IMR-90 (cell line): ENCODE data around the gene AKAP7. TPM values are rescaled to one million over a fixed set of nuclear protein-coding genes. Genes with fewer than 3 reads are reported as not detected.

Experiments
- ATAC-seq: fragments of 200-7000 bp; cut with Tn5 transposase; 2 replicates; pipeline ENCODE4 v1.9.1; 2020; ENCODE audit warnings: low read depth, mild to moderate bottlenecking, moderate library complexity
- BruUV-seq: library from RNA; stranded (reverse); fragments of 400-500 nt; replicated peaks from 2 replicates; lab custom pipeline; 2021; lab: Mats Ljungman, UMichigan
- CTCF ChIA-PET: fragments of 300-600 bp; formaldehyde crosslinking; extraction: SDS; loops from one replicate; lab custom pipeline; 2021; ENCODE audit warnings: antibody characterized with exemption; lab: Yijun Ruan, JAX
- POLR2A ChIA-PET: fragments of 300-600 bp; sonication (Branson Sonifier 250); formaldehyde crosslinking; loops from one replicate; lab custom pipeline; 2022; ENCODE audit warnings: antibody characterized with exemption; ENCODE audit not compliant: unreplicated experiment; lab: Charles Lee
- DNase-seq: peaks from one replicate; pipeline ENCODE4 v3.0.0; 2013
- H2AFZ ChIP-seq: replicated peaks from 2 replicates; pipeline ENCODE3; 2013; ENCODE audit warnings: low read length, mild to moderate bottlenecking; ENCODE audit not compliant: poor library complexity
- H2AK5ac ChIP-seq: 2 replicates; pipeline ENCODE4 v1.6.1; 2013; ENCODE audit warnings: low read depth, low read length, inconsistent platforms
- H2AK9ac ChIP-seq: replicated peaks from 2 replicates; pipeline ENCODE3; 2013; ENCODE audit warnings: mild to moderate bottlenecking, low read depth, low read length, moderate library complexity; ENCODE audit not compliant: poor library complexity
- H2BK120ac ChIP-seq: 2 replicates; pipeline ENCODE4 v1.6.1; 2013; ENCODE audit warnings: low read depth, low read length, inconsistent platforms
- H2BK15ac ChIP-seq: 3 replicates; pipeline ENCODE4 v1.6.1; 2013; ENCODE audit warnings: low read depth, low read length, inconsistent platforms
- H2BK20ac ChIP-seq: 2 replicates; pipeline ENCODE4 v1.6.1; 2013; ENCODE audit warnings: low read depth, mild to moderate bottlenecking, inconsistent platforms, low read length, moderate library complexity
- H2BK5ac ChIP-seq: 2 replicates; pipeline ENCODE4 v1.6.1; 2013; ENCODE audit warnings: mild to moderate bottlenecking, low read depth, low read length, inconsistent platforms; ENCODE audit not compliant: poor library complexity, severe bottlenecking
- H3K14ac ChIP-seq: replicated peaks from 2 replicates; pipeline ENCODE4 v1.6.1; 2013; ENCODE audit warnings: low read depth, low read length, inconsistent platforms
- H3K18ac ChIP-seq: 2 replicates; pipeline ENCODE4 v1.6.1; 2013; ENCODE audit warnings: low read depth, low read length, control low read depth
- H3K23ac ChIP-seq: 2 replicates; pipeline ENCODE4 v1.6.1; 2013; ENCODE audit warnings: low read depth, low read length, inconsistent platforms
- H3K27ac ChIP-seq: 2 replicates; pipeline ENCODE4 v1.5.1; 2013; ENCODE audit warnings: mild to moderate bottlenecking, control low read depth, low read length; ENCODE audit not compliant: insufficient read depth
- H3K27me3 ChIP-seq: 2 replicates; pipeline ENCODE4 v1.6.1; 2013; ENCODE audit warnings: low read length; ENCODE audit not compliant: control insufficient read depth, insufficient read depth
- H3K36me3 ChIP-seq: 2 replicates; pipeline ENCODE4 v1.6.1; 2013; ENCODE audit warnings: low read length, mixed read lengths; ENCODE audit not compliant: control insufficient read depth, insufficient read depth
- H3K4ac ChIP-seq: 2 replicates; pipeline ENCODE4 v1.6.1; 2013; ENCODE audit warnings: low read depth, low read length, inconsistent platforms
- H3K4me1 ChIP-seq: 2 replicates; pipeline ENCODE4 v1.6.1; 2013; ENCODE audit warnings: low read length, mixed read lengths; ENCODE audit not compliant: control insufficient read depth, insufficient read depth
- H3K4me2 ChIP-seq: 2 replicates; pipeline ENCODE4 v1.6.1; 2013; ENCODE audit warnings: low read depth, mild to moderate bottlenecking, control low read depth, low read length, moderate library complexity
- H3K4me3 ChIP-seq: 2 replicates; pipeline ENCODE4 v1.5.1; 2013; ENCODE audit warnings: low read depth, mild to moderate bottlenecking, control low read depth, low read length, moderate library complexity; ENCODE audit not compliant: insufficient read depth
- H3K56ac ChIP-seq: 2 replicates; pipeline ENCODE4 v1.6.1; 2013; ENCODE audit warnings: low read length, inconsistent platforms; ENCODE audit not compliant: insufficient read depth; ENCODE audit errors: extremely low read depth
- H3K79me1 ChIP-seq, 2 experiments: 2 replicates each; pipeline ENCODE4 v1.6.1; 2013; ENCODE audit warnings: low read length in 2 of 2, inconsistent platforms in 1 of 2, low read depth in 1 of 2
- H3K9ac ChIP-seq: 2 replicates; pipeline ENCODE4 v1.6.1; 2013; ENCODE audit warnings: low read depth, low read length, control low read depth
- H3K9me1 ChIP-seq: 2 replicates; pipeline ENCODE4 v1.6.1; 2013; ENCODE audit warnings: low read length, inconsistent platforms; ENCODE audit not compliant: insufficient read depth
- H3K9me3 ChIP-seq: 2 replicates; pipeline ENCODE4 v1.6.1; 2013; ENCODE audit warnings: low read length; ENCODE audit not compliant: control insufficient read depth, insufficient read depth
- H4K20me1 ChIP-seq: 2 replicates; pipeline ENCODE4 v1.6.1; 2013; ENCODE audit warnings: low read length, inconsistent platforms; ENCODE audit not compliant: insufficient read depth
- H4K5ac ChIP-seq: 2 replicates; pipeline ENCODE4 v1.6.1; 2013; ENCODE audit warnings: mild to moderate bottlenecking, low read depth, low read length, control low read depth
- H4K8ac ChIP-seq, 2 experiments: 2 replicates each; pipeline ENCODE4 v1.6.1; 2013; ENCODE audit warnings: low read depth in 2 of 2, low read length in 2 of 2, control low read depth in 1 of 2, inconsistent platforms in 1 of 2
- H4K91ac ChIP-seq: 2 replicates; pipeline ENCODE4 v1.6.1; 2013; ENCODE audit warnings: low read depth, low read length, inconsistent platforms; ENCODE audit not compliant: insufficient read depth
- BHLHE40 ChIP-seq: fragments of 150-350 bp; IDR thresholded peaks from 2 replicates; pipeline ENCODE4 v1.6.1; 2016; ENCODE audit warnings: mild to moderate bottlenecking, low read depth, low read length
- CEBPB ChIP-seq: IDR thresholded peaks from 2 replicates; pipeline ENCODE4 v1.6.1; 2012; ENCODE audit warnings: low read depth, low read length, improper control_type of control experiment
- CHD1 ChIP-seq: IDR thresholded peaks from 2 replicates; pipeline ENCODE4 v1.6.1; 2012; ENCODE audit warnings: low read depth, low read length, improper control_type of control experiment
- CTCF ChIP-seq: conservative IDR thresholded peaks from 2 replicates; pipeline ENCODE4 v1.5.1; 2012; ENCODE audit warnings: mild to moderate bottlenecking, low read depth, low read length, improper control_type of control experiment
- ELK1 ChIP-seq: fragments of 150-350 bp; IDR thresholded peaks from 2 replicates; pipeline ENCODE4 v1.6.1; 2016; ENCODE audit warnings: low read depth, mild to moderate bottlenecking, low read length, moderate library complexity, borderline replicate concordance
- MAFK ChIP-seq: IDR thresholded peaks from 2 replicates; pipeline ENCODE4 v1.6.1; 2012; ENCODE audit warnings: low read depth, low read length, improper control_type of control experiment
- MAZ ChIP-seq: IDR thresholded peaks from 2 replicates; pipeline ENCODE4 v1.6.1; 2012; ENCODE audit warnings: low read depth, mild to moderate bottlenecking, low read length, improper control_type of control experiment, moderate library complexity, borderline replicate concordance
- POLR2A ChIP-seq: IDR thresholded peaks from 2 replicates; pipeline ENCODE4 v1.6.1; 2012; ENCODE audit warnings: mild to moderate bottlenecking, low read depth, low read length
- RAD21 ChIP-seq: IDR thresholded peaks from 2 replicates; pipeline ENCODE4 v1.6.1; 2012; ENCODE audit warnings: low read length, improper control_type of control experiment
- RCOR1 ChIP-seq: IDR thresholded peaks from 2 replicates; pipeline ENCODE4 v1.6.1; 2012; ENCODE audit warnings: mild to moderate bottlenecking, low read length, improper control_type of control experiment; ENCODE audit not compliant: insufficient replicate concordance
- RFX5 ChIP-seq: IDR thresholded peaks from 2 replicates; pipeline ENCODE4 v1.8.0; 2012; ENCODE audit warnings: low read depth, mild to moderate bottlenecking, low read length, moderate library complexity
- SMC3 ChIP-seq: fragments of 150-350 bp; IDR thresholded peaks from 2 replicates; pipeline ENCODE4 v1.6.1; 2016; ENCODE audit warnings: low read depth, mild to moderate bottlenecking, antibody characterized with exemption, low read length, moderate library complexity
- USF2 ChIP-seq: fragments of 150-350 bp; IDR thresholded peaks from 2 replicates; pipeline ENCODE4 v1.6.1; 2017; ENCODE audit warnings: mild to moderate bottlenecking, antibody characterized with exemption, low read length, low read depth
- WGBS, 2 experiments: methylation state at CpG; one replicate each; pipeline versions ENCODE4 v1.1.5 to v1.1.7; 2013; ENCODE audit warnings: missing lambda C conversion rate in 2 of 2; ENCODE audit not compliant: insufficient read length in 1 of 2; ENCODE audit errors: extremely low coverage in 2 of 2; 5-methylcytosine and 5-hydroxymethylcytosine counted together
- dilution Hi-C: fragments of 300-500 bp; cut with HindIII; formaldehyde crosslinking; loops from one replicate; pipeline ENCODE4 v1.14.3; 2018; ENCODE audit warnings: low sequenced_read_pairs; ENCODE audit not compliant: unreplicated experiment
- in situ Hi-C: fragments of 300-500 bp; cut with MboI; formaldehyde crosslinking; loops from 3 replicates; pipeline ENCODE4 v1.14.3; 2019; ENCODE audit warnings: low sequenced_read_pairs, inconsistent platforms, mixed read lengths
- intact Hi-C: fragments of 100-400 bp; cut with micrococcal nuclease; formaldehyde crosslinking; loops from 2 replicates; pipeline ENCODE4 v1.10.0; 2022
- polyA plus RNA-seq, 3 experiments: library from polyadenylated mRNA; depleted of rRNA; stranded (reverse); fragments of >200 nt; gene quantifications; 2 replicates each; pipeline ENCODE4 v1.2.3, GENCODE V29; 2012; ENCODE audit warnings: low replicate concordance in 1 of 3
- total RNA-seq: library from RNA; depleted of rRNA; stranded (reverse); fragments of >200 nt; gene quantifications from 2 replicates; pipeline ENCODE4 v1.2.3, GENCODE V29; 2012

AKAP7 gene
- total and polyA plus RNA-seq, 2 of the 4 experiments (the other 2 are of a cell fraction): 0.54 to 1.1 TPM

- H3K9ac ChIP-seq: no peak overlapping the region
- intact Hi-C loops (loop anchor here (10.0 kb wide), 1 partner anchor 840 kb away; no protein-coding TSS in a partner anchor), in situ Hi-C loops (no loop called here), dilution Hi-C loops (no loop called here)
- no peak overlapping the region for H3K4me3 ChIP-seq
- no peak overlapping the region for H3K18ac ChIP-seq
- H4K8ac ChIP-seq: no peak overlapping the region
- no peak overlapping the region for H3K56ac ChIP-seq
- H3K36me3 ChIP-seq: no peaks in the 10 kb centered on the region
- no peak overlapping the region for H2BK120ac ChIP-seq
- no TSS peak for BruUV-seq
- H3K4me2 ChIP-seq: no peak overlapping the region
- H2AK9ac ChIP-seq: no peak overlapping the region
- H3K14ac ChIP-seq: no peak overlapping the region
- no peak overlapping the region for H2BK5ac ChIP-seq
- H3K79me1 ChIP-seq: no peaks in the 10 kb centered on the region; a peak in 1 of 4 replicates
- H3K27me3 ChIP-seq: no peaks in the 10 kb centered on the region
- no peak overlapping the region for H2BK15ac ChIP-seq
- H3K9me3 ChIP-seq: no peaks in the 10 kb centered on the region
- H3K4me1 ChIP-seq: 0 out of 2 replicates have a peak, but pooled peaks cover 3% of the 10 kb centered on the region
- CTCF ChIA-PET: no interaction called here
- H3K9me1 ChIP-seq: 0 out of 2 replicates have a peak, but pooled peaks cover 4% of the 10 kb centered on the region
- no peak overlapping the region for H2AK5ac ChIP-seq
- 20% methylated on average over 1 of the region's 2 CpGs; no CpG with 5 or more reads in 1 of the 2 experiments for WGBS, 2 experiments
- H2AFZ ChIP-seq: no peak overlapping the region
- ATAC-seq: no peak
- H4K91ac ChIP-seq: no peak overlapping the region
- POLR2A ChIA-PET: no interaction called here
- H3K4ac ChIP-seq: no peak overlapping the region
- H3K23ac ChIP-seq: no peak overlapping the region
- H3K27ac ChIP-seq: no peak overlapping the region
- H2BK20ac ChIP-seq: no peak overlapping the region
- TF ChIP-seq CEBPB: no peak
- no peak for TF ChIP-seq RCOR1
- TF ChIP-seq USF2: no peak
- TF ChIP-seq RAD21: no peak
- TF ChIP-seq MAZ: no peak
- no peak for TF ChIP-seq RFX5
- TF ChIP-seq CHD1: no peak
- no peak for TF ChIP-seq BHLHE40
- no peak for TF ChIP-seq MAFK
- TF ChIP-seq POLR2A: no peak
- no peak for TF ChIP-seq CTCF
- TF ChIP-seq SMC3: no peak
- no peak for TF ChIP-seq ELK1
- no peak overlapping the region for H4K5ac ChIP-seq
- H4K20me1 ChIP-seq: no peaks in the 10 kb centered on the region
- peak; percentile 14 for DNase-seq
Measured at GRCh38 chr6:131164506-131164905, 29.2 kb downstream of the AKAP7 start.
